GM19025 (cell line): ENCODE results near the gene HS6ST3.

ENCODE experiments used
- ATAC-seq: cut with Tn5 transposase; IDR thresholded peaks from one replicate; pipeline ENCODE4 v1.9.1; 2021; ENCODE audit warnings: mild to moderate bottlenecking, low read depth, moderate library complexity; ENCODE audit not compliant: unreplicated experiment

HS6ST3 gene

DNA sequence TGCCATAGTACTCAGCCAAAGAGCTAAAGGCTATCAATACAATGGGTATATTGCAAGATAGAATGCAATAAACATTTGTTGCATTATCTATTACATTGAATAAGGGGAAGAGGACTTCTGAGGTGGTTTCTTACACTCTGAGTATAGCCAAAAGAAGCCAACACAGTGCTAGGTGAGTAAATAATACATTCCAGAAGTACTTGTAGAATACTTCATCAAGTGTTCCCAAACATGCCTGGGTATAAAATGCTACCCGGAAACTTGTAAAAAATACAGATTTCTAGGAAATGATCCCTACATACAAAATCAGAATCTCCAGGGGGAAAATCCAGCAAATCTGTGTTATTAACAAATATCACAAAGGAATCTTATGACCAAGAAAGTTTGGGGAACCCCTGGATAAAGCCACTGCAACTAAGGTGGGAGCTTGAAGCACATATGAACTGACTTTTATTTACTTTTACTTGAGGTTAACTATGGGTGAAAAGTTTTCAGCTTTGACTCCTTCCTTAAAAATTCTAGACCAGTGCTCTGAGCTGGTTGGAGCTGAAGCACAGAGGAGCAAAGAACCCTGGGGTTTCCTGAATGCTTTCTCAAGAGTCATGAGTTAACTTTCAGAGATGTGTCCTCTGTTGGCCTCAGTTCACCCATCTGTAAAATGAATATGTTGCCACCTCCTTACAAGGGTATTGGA lies 768.4 kb downstream of the HS6ST3 start:
- ATAC-seq, result no peak

DNA sequence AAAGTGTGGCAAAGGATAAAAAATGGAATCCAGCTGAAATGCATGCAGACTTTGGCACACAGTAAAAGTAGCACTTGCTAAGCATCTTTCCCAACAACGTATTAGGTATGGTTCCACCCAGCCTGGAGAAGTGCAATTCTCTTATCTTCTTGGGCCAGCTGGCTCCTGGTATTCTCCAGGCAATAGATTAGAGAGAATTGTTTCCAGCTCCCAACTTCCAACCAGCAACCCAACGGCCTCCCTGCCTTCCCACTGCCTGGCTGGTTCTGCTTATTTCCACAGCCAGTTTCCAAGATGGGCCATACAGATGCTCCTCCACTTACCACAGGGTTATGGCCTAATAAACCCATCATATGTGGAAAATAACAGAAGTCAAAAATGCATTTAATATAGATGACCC lies 771.0 kb downstream of the HS6ST3 start:
- ATAC-seq, result no peak

DNA sequence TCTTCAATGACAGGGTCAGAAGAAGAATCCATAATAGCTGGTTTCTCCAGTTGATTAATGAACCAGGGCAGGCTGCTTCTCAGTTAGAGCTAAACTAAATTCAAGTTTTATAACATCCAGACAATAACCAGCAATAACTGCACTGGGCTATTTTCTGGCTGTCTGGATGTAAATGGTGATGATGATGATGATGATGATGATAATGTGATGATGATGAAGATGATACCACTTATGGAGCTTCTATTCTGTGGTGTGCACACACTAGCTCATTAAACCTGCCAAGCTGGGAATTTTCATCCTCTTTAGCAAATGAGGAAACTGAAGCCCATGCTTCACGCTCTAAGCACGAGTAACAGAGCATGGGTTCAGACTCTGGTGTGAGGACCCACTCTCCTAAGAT lies 772.2 kb downstream of the HS6ST3 start:
- ATAC-seq, result no peak

DNA sequence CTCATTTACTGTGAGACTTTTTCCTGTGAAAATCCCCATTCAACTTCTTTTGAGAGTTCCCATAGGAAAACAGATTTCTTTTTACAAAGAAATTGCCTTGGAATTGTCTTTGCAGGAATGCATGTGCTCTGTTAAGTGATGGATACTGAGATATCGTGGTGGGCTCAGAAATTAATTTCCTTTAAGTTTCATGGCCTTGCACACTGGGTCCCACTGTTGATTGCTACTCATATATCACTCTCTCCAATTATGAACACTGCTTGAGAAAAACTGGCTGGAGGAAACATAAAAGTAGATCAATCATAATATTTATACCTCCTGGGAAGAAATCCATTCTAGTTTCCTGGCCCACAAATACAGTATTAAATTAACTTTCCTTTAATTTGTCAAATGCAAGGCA lies 773.1 kb downstream of the HS6ST3 start:
- ATAC-seq, result no peak

DNA sequence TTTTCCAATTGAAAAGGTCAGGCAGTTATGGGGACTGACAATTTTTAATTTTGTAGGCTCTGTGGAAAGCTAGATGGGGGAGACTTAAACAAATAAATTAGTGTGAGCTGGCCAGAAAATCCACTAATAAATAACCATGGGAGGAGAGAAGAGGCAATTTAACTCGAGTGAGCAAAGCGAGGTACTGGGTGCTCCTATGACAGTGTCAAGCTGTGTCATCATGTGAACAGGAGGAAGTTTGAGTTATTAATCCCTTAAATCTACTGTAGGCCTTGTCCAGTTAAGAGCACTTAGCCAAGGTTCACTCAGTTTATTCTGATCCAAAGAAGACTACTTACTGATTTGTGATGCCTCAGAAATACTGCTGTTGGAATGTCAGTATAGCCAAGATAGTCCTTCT lies 781.6 kb downstream of the HS6ST3 start:
- no peak for ATAC-seq

DNA sequence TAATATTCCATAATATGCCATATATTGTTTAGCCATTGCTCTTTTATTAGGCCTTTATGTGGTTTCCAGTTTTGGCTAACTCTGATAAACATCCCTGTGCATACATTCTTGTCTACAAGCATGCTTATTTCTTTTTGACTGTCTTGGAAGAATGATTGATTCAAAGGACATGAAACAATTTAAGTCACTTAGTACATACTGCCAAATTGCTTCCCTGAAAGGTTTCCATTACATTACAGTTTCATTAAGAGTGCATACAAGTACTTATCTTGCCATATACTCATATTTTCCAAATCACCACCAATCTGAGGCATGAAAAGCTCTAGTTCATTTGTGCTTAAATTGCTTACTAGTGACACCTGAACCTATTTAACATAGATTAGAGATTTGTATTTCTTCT lies 790.5 kb downstream of the HS6ST3 start:
- ATAC-seq, result no peak
